ENCODE data around the gene GLI1.
"Not testable (repeated sequence)": the region's sequence is repeated elsewhere in the genome, so short reads cannot be mapped to it uniquely, and the experiment has no call there.

The GLI1 gene

DNA sequence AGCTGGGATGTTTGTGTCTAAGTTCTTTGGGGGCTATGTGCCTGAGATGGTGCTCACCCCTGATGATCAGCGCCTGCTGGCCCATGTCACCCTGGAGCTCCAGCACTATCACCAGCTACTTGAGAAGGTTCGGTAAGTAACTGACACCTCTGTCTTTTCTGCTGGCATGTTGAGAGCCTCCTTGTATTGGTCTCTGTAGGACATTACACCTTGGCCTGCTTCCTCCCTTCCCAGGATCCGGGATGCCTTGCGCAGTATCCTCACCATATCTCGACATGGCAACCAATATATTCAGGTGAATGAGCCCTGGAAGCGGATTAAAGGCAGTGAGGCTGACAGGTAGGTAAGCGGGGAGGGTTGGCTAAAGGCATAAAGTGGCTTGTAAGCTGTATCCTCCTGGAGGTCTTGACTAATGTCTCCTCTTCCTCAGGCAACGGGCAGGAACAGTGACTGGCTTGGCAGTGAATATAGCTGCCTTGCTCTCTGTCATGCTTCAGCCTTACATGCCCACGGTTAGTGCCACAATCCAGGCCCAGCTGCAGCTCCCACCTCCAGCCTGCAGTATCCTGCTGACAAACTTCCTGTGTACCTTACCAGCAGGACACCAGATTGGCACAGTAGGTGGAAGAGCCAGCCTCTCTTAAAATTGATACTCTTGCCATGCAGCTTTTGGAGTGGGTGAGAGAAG lies 55.3 kb downstream of the GLI1 start:
- DNase-seq (ENCODE audit: low read depth) = no peak
- H3K4me3 ChIP-seq (ENCODE audit: low read depth, low read length) = no peak overlapping the region

DNA sequence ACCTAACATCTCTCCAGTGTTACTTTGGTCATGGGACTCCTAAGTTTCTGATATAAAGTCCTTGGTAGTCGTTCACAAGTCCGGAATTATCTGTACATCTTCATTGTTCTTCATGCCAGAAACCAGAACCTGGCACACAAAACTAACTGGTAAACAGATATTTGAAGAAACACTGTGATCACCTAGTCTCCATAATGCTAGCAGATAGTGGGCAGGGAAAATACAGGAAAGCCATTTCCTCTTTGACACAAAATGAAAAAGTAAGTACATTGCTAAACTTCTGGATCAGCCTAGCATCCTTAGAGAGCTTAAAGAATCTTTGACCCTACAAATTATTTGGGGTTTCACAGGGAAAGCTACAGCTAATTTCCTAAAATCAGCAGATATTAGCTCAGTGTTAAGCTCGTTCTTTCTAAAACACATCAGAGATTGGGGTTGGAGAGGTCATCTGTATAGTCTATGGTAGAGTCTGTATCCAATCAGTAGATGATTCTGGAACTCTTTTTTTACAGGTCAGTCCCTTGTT lies 55.9 kb downstream of the GLI1 start:
- no peak overlapping the region for H3K4me3 ChIP-seq (ENCODE audit: low read depth, low read length)
- DNase-seq (ENCODE audit: low read depth) = no peak

DNA sequence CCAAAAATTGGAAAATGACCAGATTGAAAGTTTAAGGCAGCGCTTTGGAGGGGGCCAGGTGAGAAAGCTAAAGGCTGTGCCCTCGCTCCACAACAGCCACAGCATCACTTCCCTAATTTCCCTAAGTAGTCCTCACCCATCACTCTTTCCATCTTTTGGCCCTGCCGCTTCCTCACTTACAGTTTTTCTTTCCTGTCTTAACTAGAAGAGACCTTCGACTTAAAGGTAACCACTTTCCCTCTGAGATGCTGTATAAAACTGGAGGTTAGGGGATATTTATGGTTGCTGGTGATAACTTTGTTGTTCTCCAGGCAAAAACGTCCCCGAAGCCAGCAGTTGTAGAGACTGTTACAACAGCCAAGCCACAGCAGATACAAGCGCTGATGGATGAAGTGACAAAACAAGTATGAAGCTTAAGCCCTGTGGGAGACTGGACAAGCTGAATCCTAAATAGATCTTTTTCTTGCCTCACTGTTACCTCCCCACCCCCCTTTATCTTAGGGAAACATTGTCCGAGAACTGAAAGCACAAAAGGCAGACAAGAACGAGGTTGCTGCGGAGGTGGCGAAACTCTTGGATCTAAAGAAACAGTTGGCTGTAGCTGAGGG lies 56.5 kb downstream of the GLI1 start:
- H3K4me3 ChIP-seq (ENCODE audit: low read depth, low read length) = no peak overlapping the region
- no peak for DNase-seq (ENCODE audit: low read depth)

DNA sequence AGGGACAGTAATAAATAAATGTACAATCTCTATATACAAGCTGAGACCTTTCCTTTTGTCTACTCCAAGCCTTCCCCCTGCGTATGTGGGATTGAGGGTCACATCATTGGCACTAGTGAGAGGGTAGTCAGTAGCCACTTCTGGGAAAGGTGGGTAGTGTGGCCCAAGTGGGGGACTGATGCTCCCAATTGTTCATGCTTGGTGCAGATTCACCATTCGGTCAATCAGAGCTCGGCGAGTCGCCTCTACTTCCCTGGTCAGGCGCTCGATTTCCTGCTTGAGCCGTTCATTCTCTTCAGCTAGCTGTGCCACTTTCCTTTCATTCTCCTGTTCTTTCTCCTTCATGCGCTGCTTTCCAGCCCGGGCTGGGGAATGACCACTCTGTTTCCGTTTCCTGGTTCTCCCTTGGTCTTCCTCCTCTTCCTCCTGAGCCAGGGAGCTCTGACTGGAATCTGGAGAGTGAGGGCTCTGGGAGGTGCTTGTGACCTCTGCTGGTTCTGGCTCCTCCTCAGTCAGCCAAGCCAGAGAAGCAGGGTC lies 57.1 kb downstream of the GLI1 start:
- DNase-seq (ENCODE audit: low read depth) = no peak
- H3K4me3 ChIP-seq (ENCODE audit: low read depth, low read length) = no peak overlapping the region

DNA sequence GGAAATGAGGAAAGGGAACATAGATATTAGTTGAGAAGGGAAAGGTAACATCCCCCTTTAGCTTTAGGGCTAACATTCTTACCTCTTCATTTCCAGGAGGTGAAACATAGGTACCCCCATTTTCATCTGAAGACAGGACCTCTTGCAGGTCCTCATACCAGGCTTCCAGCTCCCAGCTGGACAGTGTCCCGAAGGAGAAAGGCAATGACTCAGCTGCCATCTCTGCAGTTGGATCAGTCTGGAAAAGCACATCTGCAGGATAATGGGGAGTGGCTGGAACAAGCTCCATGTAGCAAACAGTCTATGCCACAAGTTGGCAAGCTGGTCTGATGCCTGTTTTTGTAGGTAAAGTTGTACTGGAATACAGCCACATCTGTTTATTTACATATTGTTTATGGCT lies 57.6 kb downstream of the GLI1 start:
- no peak overlapping the region for H3K4me3 ChIP-seq (ENCODE audit: low read depth, low read length)
- DNase-seq (ENCODE audit: low read depth) = no peak

DNA sequence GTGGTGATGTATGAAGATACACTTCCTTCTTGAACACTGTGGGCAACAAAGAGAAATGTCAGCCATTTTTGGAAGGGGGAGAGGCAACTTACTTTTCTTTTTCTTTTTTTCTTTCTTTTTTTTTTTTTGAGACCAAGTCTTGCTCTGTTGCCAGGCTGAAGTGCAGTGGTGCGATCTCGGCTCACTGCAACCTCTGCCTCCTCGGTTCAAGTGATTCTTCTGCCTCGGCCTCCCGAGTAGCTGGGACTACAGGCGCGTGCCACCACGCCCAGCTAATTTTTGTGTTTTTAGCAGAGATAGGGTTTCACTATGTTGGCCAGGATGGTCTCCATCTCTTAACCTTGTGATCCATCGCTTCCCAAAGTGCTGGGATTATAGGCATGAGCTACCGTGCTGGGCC lies 58.1 kb downstream of the GLI1 start:
- H3K4me3 ChIP-seq (ENCODE audit: low read depth, low read length) = peak overlapping the region; percentile 86
- not testable (repeated sequence) for DNase-seq (ENCODE audit: low read depth)

DNA sequence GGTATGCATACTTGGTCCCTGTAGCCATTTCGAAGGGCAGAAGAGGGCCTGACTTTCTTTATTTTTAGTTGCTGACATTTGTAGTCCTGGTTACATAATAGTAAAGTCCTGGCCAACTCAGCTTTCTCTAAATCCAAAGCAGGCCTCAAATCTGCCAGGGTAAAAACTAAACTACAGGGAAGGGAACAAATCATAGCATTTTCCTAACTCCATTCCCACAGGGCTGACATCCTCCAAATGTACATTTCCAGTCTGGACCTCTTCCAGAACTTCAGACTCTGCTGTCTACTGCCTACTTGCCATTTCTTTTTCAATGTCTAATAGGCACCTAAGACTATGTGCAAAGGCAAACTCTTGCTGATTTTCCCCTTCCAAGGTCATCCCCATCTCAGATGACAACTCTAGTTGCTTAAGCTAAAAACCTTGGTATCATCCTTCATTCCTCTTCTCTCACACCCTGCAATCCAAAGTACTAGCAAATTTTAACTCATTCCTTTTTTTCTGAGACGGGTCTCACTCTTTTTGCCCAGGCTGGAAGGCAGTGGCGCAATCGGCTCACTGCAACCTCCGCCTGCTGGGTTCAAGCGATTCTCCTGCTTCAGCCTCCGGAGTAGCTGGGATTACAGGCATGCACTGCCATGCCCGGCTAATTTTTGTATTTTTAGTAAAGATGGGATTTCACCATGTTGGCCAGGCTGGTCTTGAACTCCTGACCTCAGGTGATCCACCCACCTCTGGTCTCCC lies 58.8 kb downstream of the GLI1 start:
- peak overlapping the region; percentile 86 for H3K4me3 ChIP-seq (ENCODE audit: low read depth, low read length)
- no peak for DNase-seq (ENCODE audit: low read depth)

DNA sequence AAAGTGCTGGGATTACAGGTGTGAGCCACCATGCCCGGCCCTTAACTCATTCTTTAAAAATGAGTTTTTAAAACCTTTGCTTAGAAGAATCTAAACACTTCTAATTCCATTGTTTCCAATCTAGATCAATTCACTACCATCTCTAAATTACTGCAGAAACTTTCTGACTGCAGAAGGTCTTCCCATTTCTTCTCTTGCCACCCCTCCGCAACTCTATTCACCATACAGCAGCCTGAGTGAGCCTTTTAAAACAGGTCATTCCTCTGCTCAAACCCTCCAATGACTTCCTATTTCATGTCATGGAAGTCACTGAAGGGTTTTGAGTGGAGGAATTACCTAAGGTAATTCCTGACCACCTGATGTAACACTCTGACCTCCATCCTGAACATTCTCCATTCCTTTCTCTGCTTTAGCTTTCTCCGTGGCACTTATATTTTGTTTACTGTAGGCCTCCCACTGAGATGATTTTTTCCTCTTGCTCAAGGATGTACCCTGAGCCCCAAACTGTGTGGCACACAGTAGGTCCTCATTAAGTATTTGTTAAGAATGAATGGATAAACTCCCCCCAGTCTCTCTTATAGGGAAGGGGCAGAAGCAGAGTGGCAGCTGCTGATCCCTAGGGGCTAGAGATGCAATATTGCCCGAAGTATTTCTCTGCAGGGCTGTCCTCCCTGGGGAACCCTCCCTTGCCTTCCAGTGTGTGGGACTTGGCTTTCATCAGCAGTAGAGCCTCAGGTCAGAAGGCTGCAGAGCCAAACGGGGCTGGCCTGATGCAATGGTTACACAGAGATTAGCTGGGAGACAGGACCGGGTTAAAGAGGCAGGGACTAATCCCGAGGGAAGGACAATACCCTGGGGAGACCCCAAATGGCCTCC lies 59.6 kb downstream of the GLI1 start:
- no peak for DNase-seq (ENCODE audit: low read depth)
- H3K4me3 ChIP-seq (ENCODE audit: low read depth, low read length) = peak overlapping the region; percentile 86

DNA sequence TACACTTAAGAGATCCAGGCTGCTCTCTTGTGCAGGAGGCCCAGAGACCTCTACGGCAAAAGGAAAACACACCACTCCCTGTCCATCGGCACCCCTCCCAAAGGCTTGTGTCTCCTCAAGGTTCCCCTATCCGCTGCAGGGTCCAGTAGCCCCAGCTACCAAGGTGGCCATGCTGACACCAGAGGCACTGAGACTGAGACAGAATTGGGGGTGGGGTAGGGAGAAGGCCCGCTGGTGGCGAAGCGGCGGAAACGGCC lies 60.1 kb downstream of the GLI1 start:
- H3K4me3 ChIP-seq (ENCODE audit: low read depth, low read length) = peak overlapping the region; percentile 86
- DNase-seq (ENCODE audit: low read depth) = no peak

DNA sequence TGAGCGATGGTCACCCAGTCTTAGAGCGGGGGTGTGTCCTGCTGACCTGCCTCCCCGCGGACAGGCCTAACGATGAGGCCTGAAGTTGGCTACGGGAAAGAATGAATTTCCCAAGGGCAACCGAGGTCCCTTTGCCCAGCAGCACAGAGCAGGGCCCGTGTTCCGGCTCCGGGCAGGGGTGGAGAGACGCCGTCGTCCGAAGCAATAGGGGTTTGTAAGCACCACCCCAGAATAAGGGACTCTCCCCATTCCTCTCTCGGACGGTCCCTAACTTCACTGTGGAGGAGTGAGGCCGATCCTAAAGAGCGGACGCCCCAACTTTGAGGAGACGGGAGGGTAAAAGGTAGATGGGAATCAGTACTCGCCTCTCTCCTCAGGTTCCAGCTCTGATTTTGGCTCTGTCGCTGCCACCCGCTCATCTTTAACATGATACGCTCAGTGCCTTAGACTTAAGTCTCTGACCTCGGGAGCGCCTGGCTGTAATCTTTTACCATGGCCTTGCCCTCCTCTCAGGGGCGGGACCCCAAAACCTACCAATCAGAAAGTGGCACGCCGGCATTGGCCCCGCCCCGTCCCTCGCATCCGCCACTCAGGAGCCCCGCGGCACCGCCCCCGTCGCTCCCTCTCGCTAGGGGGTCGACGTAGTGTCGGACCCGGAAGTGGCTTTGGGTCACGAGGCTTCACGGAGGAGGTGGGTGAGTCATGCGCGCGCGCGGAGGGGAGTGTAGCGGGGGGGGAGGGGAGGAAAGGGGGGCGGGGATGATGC lies 60.7 kb downstream of the GLI1 start, which contains the start of gene DDIT3:
DDIT3 (minus strand) TSS at position 462 of the 766 bp plus-strand sequence. CDS start 3,108 bp downstream, outside the sequence.
- peak within 1 kb of the TSS; percentile 86 for H3K4me3 ChIP-seq (ENCODE audit: low read depth, low read length)
- peak; percentile 94 for DNase-seq (ENCODE audit: low read depth)

DNA sequence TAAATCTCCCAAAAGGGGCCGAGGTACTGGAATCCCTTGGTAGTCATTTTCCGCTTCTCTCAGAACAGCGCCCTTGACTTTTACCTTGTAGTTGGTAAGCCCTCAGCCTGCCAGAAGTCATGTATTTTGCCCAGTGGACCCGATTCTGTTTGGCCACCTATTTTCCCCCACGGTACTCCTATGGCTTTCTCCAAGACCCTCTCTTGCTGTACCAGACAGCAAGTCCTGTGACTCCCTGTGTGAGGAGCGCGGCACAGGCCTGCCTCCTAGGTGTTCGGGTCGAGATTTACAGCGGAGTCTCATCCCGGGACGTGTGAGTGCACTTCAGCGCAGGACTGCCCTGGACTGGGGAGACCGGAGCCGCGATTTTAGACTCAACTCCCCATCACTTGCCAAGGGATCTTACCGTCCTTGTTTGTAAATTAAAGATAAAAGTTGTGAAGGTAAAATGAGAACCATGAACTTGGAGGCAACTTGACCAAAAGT lies 62.0 kb downstream of the GLI1 start:
- no peak for DNase-seq (ENCODE audit: low read depth)

More for the DNA sequence above, 62.0 kb downstream of the GLI1 start:
- peak overlapping the region; percentile 47 for H3K4me3 ChIP-seq (ENCODE audit: low read depth, low read length)

Measured in skeletal muscle cell (primary cell).